Activated CD4-positive, alpha-beta T cell treated with anti-CD3 and anti-CD28 coated beads, Interleukin-2, amount 10 ng/mL, durations not matched to agents 24 days and 14 days (primary cell): ENCODE measurements around the gene SEC24D. TPM values are rescaled to one million over a fixed set of nuclear protein-coding genes. Genes with fewer than 3 reads are reported as not detected.

Experiments used
- DNase-seq: peaks from one replicate; pipeline ENCODE4 v3.0.0; 2022
- H3K27ac Mint-ChIP-seq: one replicate; pipeline ENCODE4 v1.8.0; 2022; ENCODE audit warnings: mild to moderate bottlenecking, mixed read lengths
- H3K27me3 Mint-ChIP-seq: one replicate; pipeline ENCODE4 v1.8.0; 2022; ENCODE audit warnings: mixed read lengths
- H3K36me3 Mint-ChIP-seq: one replicate; pipeline ENCODE4 v1.8.0; 2022; ENCODE audit warnings: low read depth, mild to moderate bottlenecking, mixed read lengths
- H3K4me1 Mint-ChIP-seq: one replicate; pipeline ENCODE4 v1.8.0; 2021; ENCODE audit warnings: mixed read lengths
- H3K4me3 Mint-ChIP-seq: one replicate; pipeline ENCODE4 v1.8.0; 2022; ENCODE audit warnings: mild to moderate bottlenecking, moderate library complexity, mixed read lengths
- H3K9me3 Mint-ChIP-seq: one replicate; pipeline ENCODE4 v1.8.0; 2021; ENCODE audit warnings: mixed read lengths
- intact Hi-C: fragments of 100-400 bp; cut with micrococcal nuclease; formaldehyde crosslinking; loops from one replicate; pipeline ENCODE4 v1.15.1; 2023
- total RNA-seq: library from RNA; stranded (reverse); gene quantifications from 2 replicates; pipeline ENCODE4 v1.2.3, GENCODE V29; 2022

The SEC24D gene
- total RNA-seq, 1 donor from 2014 or later: 43.9 TPM

DNA sequence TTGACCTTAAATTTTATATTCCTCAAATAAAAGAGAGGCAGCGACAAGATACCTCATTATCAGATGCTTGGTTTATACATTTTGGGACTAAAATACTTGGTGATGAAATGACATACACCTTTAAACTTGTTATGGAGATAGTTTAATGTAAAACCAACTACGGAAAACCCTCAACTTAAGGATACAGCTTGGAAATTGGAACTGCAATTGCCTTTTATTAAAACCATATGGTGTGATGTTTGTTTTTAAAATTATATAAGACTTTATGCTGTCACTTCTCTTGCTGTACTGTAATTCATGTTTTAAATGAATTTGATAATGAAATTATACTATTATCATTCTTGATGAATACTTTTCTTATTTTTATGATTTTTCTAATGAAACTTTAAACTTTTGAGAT lies 124.9 kb downstream of the SEC24D start:
- intact Hi-C loops: no loop called here
- H3K36me3 Mint-ChIP-seq: peaks cover 35% of the 10 kb centered on the region
- no peaks in the 10 kb centered on the region for H3K27me3 Mint-ChIP-seq

GRCh38 chr4:118703118-118703517 lies 132.8 kb downstream of the SEC24D start:
- Mint-ChIP-seq H3K4me1 (peaks cover 2% of the 10 kb centered on the region), H3K4me3 (no peak overlapping the region), H3K27ac (no peak overlapping the region), H3K27me3 (no peaks in the 10 kb centered on the region), H3K36me3 (peaks cover 48% of the 10 kb centered on the region), H3K9me3 (no peaks in the 10 kb centered on the region)
- DNase-seq: no peak
- intact Hi-C loops: no loop called here

More for the DNA sequence above, 124.9 kb downstream of the SEC24D start:
- H3K27ac Mint-ChIP-seq: no peak overlapping the region
- H3K4me1 Mint-ChIP-seq: peaks cover 11% of the 10 kb centered on the region
- H3K4me3 Mint-ChIP-seq: no peak overlapping the region
- DNase-seq: no peak
- no peaks in the 10 kb centered on the region for H3K9me3 Mint-ChIP-seq

DNA sequence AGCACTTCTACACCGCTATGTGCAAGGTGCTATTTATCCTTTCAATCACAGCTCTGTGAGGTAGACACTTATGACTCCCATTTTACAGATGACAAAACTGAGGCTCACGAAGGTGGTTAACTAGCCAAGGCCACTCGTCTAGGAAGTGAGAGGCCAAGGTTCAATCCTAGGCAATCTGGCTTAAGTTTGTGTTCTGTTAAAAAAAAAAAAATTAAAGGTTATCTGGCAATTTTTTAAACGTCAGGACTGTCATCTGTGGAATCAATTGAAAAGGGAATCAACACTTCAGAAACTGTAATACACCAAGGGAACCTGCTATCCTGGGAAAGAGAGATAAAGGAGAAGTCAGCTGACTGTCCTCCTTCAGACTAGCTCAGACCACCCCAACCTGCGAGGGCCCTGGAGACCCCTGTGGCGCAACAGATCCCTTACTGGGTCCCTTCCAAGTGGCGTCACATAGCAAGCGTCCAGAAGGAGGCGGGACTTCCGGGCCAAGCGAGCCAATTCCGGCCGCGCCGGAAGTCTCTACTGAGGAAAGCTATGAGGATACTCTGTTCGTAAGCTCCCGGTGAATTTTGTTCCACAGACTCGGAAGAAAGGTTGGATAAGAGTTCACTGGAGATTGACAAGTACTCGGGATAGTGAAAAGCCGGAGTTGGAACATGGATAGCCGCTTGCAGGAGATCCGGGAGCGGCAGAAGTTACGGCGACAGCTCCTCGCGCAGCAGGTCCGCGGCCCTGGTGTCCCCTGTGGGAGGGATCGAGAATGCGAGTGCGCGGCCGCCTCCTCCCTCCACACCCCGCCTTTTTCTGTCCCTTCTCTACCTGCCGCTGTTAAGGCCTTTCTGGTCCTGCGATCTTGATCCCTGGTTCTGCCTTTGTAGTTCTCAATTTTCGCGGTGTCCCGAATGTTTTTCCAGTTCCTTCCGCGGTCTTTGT lies 150.8 kb downstream of the SEC24D start, which contains the start of gene METTL14:
METTL14 (plus strand) TSS at position 520 of the 939 bp plus-strand sequence; CDS start at position 663, 143 bp downstream.
- Mint-ChIP-seq H3K4me3 (peak within 1 kb of the TSS; percentile 98), H3K9me3 (no peaks in the 10 kb centered on the region), H3K27me3 (peaks cover 2% of the 10 kb centered on the region), H3K27ac (peak within 1 kb of the TSS; percentile 95), H3K36me3 (peaks cover 10% of the 10 kb centered on the region), H3K4me1 (peaks cover 11% of the 10 kb centered on the region)
- DNase-seq: peak; percentile 96
- intact Hi-C loops: loop anchor here (1.0 to 10.0 kb wide), 6 partner anchors 94 to 770 kb away; partner anchors contain the start of genes SEC24D and USP53

DNA sequence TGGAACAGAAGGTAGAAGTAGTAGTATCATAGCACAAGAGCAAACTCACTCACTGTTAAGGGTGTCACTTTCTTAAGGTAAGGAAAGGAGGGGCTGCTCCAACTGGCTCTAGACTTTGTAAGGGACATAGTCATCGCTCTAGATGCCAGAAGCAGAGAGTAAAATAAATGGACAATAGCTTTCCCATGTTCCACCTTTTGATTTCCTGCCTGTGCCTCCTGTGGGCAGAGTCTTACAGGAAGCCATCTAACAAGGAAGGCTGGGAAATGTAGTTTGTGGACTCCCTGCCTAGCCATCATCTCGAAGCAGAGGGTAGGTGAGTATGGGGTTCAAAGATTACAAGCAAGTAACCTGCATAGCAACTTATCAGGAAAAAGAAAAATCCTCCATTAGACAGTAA lies 152.4 kb downstream of the SEC24D start:
- Mint-ChIP-seq H3K27me3 (peaks cover 2% of the 10 kb centered on the region), H3K36me3 (peaks cover 3% of the 10 kb centered on the region), H3K4me1 (peaks cover 11% of the 10 kb centered on the region), H3K9me3 (no peaks in the 10 kb centered on the region), H3K27ac (no peak overlapping the region), H3K4me3 (no peak overlapping the region)
- intact Hi-C loops: loop anchor here (10.0 kb wide), 2 partner anchors 611 to 771 kb away; no protein-coding TSS in a partner anchor
- no peak for DNase-seq

DNA sequence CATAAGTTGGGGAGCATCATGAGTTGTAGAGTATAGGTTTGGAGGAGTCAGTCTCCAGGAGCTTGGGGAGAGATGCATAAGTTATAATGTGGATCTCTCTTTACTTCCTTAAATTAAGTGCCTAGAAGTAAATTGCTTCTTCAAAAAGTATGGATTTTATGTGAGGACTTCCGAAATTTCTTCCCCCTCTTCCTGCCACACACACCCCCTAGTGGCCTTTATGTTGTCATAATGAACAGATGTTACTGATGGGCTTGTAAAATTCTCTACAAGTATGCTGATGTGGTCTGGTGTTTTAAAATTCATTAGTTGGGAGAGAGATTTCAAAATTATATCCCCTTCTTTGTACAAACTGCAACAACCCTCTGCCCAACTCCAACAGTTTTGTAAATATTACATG lies 153.0 kb downstream of the SEC24D start:
- Mint-ChIP-seq H3K27ac (no peak overlapping the region), H3K27me3 (peaks cover 2% of the 10 kb centered on the region), H3K9me3 (no peaks in the 10 kb centered on the region), H3K4me3 (no peak overlapping the region), H3K4me1 (peaks cover 11% of the 10 kb centered on the region), H3K36me3 (peaks cover 3% of the 10 kb centered on the region)
- no peak for DNase-seq
- intact Hi-C loops: loop anchor here (10.0 kb wide), 2 partner anchors 612 to 772 kb away; no protein-coding TSS in a partner anchor

- H3K36me3 Mint-ChIP-seq: no peaks in the 10 kb centered on the region
- no peaks in the 10 kb centered on the region for H3K9me3 Mint-ChIP-seq
- DNase-seq: no peak
- intact Hi-C loops: loop anchor here (10.0 kb wide), 2 partner anchors 614 to 774 kb away; no protein-coding TSS in a partner anchor
- H3K27ac Mint-ChIP-seq: no peak overlapping the region
- H3K4me1 Mint-ChIP-seq: peaks cover 5% of the 10 kb centered on the region
- peaks cover 2% of the 10 kb centered on the region for H3K27me3 Mint-ChIP-seq
- H3K4me3 Mint-ChIP-seq: no peak overlapping the region
These were observed 155.1 kb downstream of the SEC24D start for GRCh38 chr4:118680808-118681207.

DNA sequence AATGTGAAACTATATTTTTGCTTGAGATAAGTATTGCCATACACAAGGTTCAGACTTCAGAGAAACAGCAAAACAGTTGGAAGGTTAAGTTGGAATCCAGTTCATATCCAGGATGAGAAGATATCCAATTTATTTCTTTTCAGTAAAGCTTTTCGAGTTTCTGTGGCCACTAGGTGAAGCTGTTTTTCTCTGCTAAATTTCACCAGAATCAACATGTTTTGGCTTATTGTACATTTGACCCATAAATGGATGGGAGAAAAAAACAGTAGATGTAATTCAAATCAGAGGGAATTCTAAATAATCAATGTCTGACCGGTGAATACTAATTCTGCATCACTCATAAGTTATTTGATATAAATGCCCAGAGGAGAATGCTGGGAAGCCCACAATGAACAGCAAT lies 159.8 kb downstream of the SEC24D start:
- Mint-ChIP-seq H3K27ac (no peak overlapping the region), H3K27me3 (no peaks in the 10 kb centered on the region)
- intact Hi-C loops: no loop called here

More for the DNA sequence above, 159.8 kb downstream of the SEC24D start:
- no peaks in the 10 kb centered on the region for H3K4me1 Mint-ChIP-seq
- H3K4me3 Mint-ChIP-seq: no peak overlapping the region
- no peaks in the 10 kb centered on the region for H3K9me3 Mint-ChIP-seq
- no peaks in the 10 kb centered on the region for H3K36me3 Mint-ChIP-seq
- DNase-seq: no peak

Other genes with a start within 250 kb of the SEC24D start
- 50.2 and 51.9 TPM in 2 replicates for gene METTL14, start 150.7 kb downstream of the SEC24D start, total RNA-seq
- gene SYNPO2, start 52.7 kb upstream of the SEC24D start, total RNA-seq: 0.14 and 0.16 TPM in 2 replicates